Measurements from ENCODE around the gene DNM2.
"Not testable (repeated sequence)": the region's sequence is repeated elsewhere in the genome, so short reads cannot be mapped to it uniquely, and the experiment has no call there.

The DNM2 gene

GRCh38 chr19:10836479-10837330 lies 118.8 kb downstream of the DNM2 start:
- DNase-seq (ENCODE audit: low read depth): peak; percentile 57

- DNase-seq (ENCODE audit: low read depth): not testable (repeated sequence)
Observed at GRCh38 chr19:10837649-10838048, 119.8 kb downstream of the DNM2 start.

- no peak for DNase-seq (ENCODE audit: low read depth)
Observed at GRCh38 chr19:10838377-10838776, 120.5 kb downstream of the DNM2 start.

- no peak for DNase-seq (ENCODE audit: low read depth)
Observed at GRCh38 chr19:10839114-10840050, 121.5 kb downstream of the DNM2 start.

GRCh38 chr19:10842788-10843187 lies 124.9 kb downstream of the DNM2 start:
- DNase-seq (ENCODE audit: low read depth): no peak

- no peak for DNase-seq (ENCODE audit: low read depth)
Observed at GRCh38 chr19:10846500-10847202, 128.8 kb downstream of the DNM2 start.

- no peak for DNase-seq (ENCODE audit: low read depth)
Observed at GRCh38 chr19:10848230-10848856, 130.5 kb downstream of the DNM2 start, which contains the start of gene C19orf38. C19orf38 (plus strand) TSS chr19:10848415; CDS start chr19:10848509, 94 bp downstream.

- DNase-seq (ENCODE audit: low read depth): no peak
Observed at GRCh38 chr19:10850631-10851030, 132.8 kb downstream of the DNM2 start.

- no peak for DNase-seq (ENCODE audit: low read depth)
Observed at GRCh38 chr19:10852098-10852800, 134.4 kb downstream of the DNM2 start.

GRCh38 chr19:10852941-10853340 lies 135.1 kb downstream of the DNM2 start:
- no peak for DNase-seq (ENCODE audit: low read depth)

- no peak for DNase-seq (ENCODE audit: low read depth)
Observed at GRCh38 chr19:10854350-10855089, 136.6 kb downstream of the DNM2 start.

GRCh38 chr19:10855879-10856522 lies 138.1 kb downstream of the DNM2 start:
- no peak for DNase-seq (ENCODE audit: low read depth)

- DNase-seq (ENCODE audit: low read depth): not testable (repeated sequence)
Observed at GRCh38 chr19:10856899-10857298, 139.0 kb downstream of the DNM2 start.

- no peak for DNase-seq (ENCODE audit: low read depth)
Observed at GRCh38 chr19:10858204-10858828, 140.4 kb downstream of the DNM2 start.

- no peak for DNase-seq (ENCODE audit: low read depth)
Observed at GRCh38 chr19:10861103-10861651, 143.3 kb downstream of the DNM2 start.

- DNase-seq (ENCODE audit: low read depth): no peak
Observed at GRCh38 chr19:10862561-10863106, 144.8 kb downstream of the DNM2 start.

- no peak for DNase-seq (ENCODE audit: low read depth)
Observed at GRCh38 chr19:10863107-10863717, 145.3 kb downstream of the DNM2 start.

- peak; percentile 66 for DNase-seq (ENCODE audit: low read depth)
Observed at GRCh38 chr19:10864538-10864899, 146.6 kb downstream of the DNM2 start.
